Activated T-helper 17 cell treated with anti-CD3 and anti-CD28 coated beads, Interleukin-2, amount 50 U/mL, for 72 hours (primary cell): ENCODE results near the gene ENDOG. TPM values are rescaled to one million over a fixed set of nuclear protein-coding genes. Genes with fewer than 3 reads are reported as not detected.
A peak's percentile ranks its signal among the peaks of the same experiment; 100 is the strongest.
"Not testable (repeated sequence)": the region's sequence is repeated elsewhere in the genome, so short reads cannot be mapped to it uniquely, and the experiment has no call there.

Source experiments
- ATAC-seq: fragments of 150-1000 bp; cut with Tn5 transposase; replicated peaks from 2 replicates; pipeline ENCODE4 v1.10.0; 2021; ENCODE audit warnings: mild to moderate bottlenecking, moderate library complexity
- H3K27ac Mint-ChIP-seq: one replicate; pipeline ENCODE4 v1.8.0; 2022; ENCODE audit warnings: mixed read lengths
- H3K27me3 Mint-ChIP-seq: one replicate; pipeline ENCODE4 v1.8.0; 2022; ENCODE audit warnings: mixed read lengths
- H3K36me3 Mint-ChIP-seq: one replicate; pipeline ENCODE4 v1.8.0; 2022; ENCODE audit warnings: low read depth, mild to moderate bottlenecking, mixed read lengths
- H3K4me1 Mint-ChIP-seq: one replicate; pipeline ENCODE4 v1.8.0; 2022; ENCODE audit warnings: mixed read lengths
- H3K4me3 Mint-ChIP-seq: one replicate; pipeline ENCODE4 v1.8.0; 2022; ENCODE audit warnings: mild to moderate bottlenecking, mixed read lengths
- H3K9me3 Mint-ChIP-seq: one replicate; pipeline ENCODE4 v1.8.0; 2022; ENCODE audit warnings: mixed read lengths
- total RNA-seq, 2 donors: library from RNA; stranded (reverse); gene quantifications; one replicate each; pipeline ENCODE4 v1.2.3, GENCODE V29; 2022

ENDOG gene
- total RNA-seq, 2 donors from 2014 or later = 6.3 to 15.6 TPM

DNA sequence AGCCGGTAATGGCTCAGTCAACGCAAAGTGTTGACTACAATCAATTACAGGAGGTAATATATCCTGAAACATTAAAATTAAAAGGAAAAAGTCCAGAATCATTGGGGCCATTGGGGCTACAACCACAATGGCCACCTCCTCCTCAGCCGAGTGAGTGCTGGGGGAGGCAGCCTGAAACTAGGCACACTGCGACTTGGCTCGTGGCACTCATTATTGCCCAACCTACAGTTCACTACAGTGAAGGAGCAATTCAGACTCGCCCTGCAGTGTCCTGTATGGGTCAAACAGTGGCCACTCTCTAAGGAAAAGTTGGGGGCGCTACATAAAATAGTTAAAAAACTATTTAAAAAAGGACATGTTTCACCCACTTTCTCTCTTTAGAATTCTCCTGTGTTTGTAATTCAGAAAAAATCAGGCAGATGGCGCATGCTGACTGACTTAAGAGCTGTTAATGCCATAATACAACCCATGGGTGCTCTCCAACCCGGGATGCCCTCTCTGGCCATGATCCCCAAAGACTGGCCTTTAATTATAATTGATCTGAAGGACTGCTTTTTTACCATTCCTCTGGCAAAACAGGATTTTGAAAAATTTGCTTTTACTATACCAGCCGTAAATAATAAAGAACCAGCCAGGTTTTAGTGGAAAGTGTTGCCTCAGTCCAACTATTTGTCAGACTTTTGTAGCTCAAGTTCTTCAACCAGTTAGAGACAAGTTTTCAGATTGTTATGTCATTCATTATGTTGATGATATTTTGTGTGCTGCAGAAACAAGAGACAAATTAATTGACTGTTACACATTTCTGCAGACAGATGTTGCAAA is 33.7 kb downstream of the ENDOG start:
- H3K36me3 Mint-ChIP-seq = peaks cover 11% of the 10 kb centered on the region
- H3K9me3 Mint-ChIP-seq, ATAC-seq, H3K27me3 Mint-ChIP-seq, H3K4me3 Mint-ChIP-seq, H3K27ac Mint-ChIP-seq, H3K4me1 Mint-ChIP-seq: not testable (repeated sequence)

DNA sequence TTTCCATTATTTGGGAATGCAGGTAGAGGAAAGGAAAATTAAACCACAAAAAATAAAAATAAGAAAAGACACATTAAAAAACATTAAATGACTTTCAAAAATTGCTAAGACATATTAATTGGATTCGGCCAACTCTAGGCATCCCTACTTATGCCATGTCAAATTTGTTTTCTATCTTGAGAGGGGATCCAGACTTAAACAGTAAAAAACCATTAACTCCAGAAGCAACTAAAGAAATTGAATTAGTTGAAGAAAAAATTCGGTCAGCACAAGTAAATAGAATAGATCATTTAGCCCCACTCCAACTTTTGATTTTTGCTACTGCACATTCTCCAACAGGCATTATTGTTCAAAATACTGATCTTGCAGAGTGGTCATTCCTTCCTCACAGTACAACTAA is 34.3 kb downstream of the ENDOG start:
- peaks cover 11% of the 10 kb centered on the region for H3K36me3 Mint-ChIP-seq
- H3K4me3 Mint-ChIP-seq, H3K27ac Mint-ChIP-seq, ATAC-seq, H3K4me1 Mint-ChIP-seq, H3K9me3 Mint-ChIP-seq, H3K27me3 Mint-ChIP-seq: not testable (repeated sequence)

DNA sequence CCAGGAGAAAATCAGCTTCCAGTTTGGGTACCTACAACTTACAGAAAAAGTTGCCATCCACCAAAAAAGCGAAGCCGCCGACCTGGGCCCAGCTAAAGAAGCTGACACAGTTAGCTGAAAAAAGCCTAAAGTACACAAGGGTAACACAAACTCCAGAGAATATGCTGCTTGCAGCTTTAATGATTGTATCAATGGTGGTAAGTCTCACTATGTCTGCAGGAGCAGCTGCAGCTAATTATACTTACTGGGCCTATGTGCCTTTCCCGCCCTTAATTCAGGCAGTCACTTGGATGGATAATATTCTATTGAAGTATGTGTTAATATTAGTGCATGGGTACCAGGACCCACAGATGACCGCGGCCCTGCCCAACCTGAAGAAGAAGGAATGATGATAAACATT is 36.2 kb downstream of the ENDOG start:
- not testable (repeated sequence) for H3K4me3 Mint-ChIP-seq, H3K27ac Mint-ChIP-seq, H3K4me1 Mint-ChIP-seq, H3K27me3 Mint-ChIP-seq, ATAC-seq, H3K9me3 Mint-ChIP-seq
- H3K36me3 Mint-ChIP-seq = peaks cover 11% of the 10 kb centered on the region

DNA sequence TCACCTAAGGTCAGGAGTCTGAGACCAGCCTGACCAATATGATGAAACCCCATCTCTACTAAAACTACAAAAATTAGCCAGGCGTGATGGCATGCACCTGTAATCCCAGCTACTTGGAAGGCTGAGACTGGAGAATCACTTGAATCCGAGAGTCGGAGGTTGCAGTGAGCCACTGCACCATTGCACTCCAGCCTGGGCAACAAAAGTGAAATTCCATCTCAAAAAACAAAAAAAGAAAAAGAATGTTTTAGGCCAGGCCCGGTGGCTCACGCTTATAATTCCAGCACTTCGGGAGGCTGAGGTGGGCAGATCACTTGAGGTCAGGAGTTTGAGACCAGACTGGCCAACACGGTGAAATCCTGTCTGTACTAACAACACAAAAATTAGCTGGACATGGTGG is 40.2 kb downstream of the ENDOG start:
- ATAC-seq, H3K27me3 Mint-ChIP-seq, H3K9me3 Mint-ChIP-seq, H3K4me1 Mint-ChIP-seq, H3K4me3 Mint-ChIP-seq, H3K36me3 Mint-ChIP-seq, H3K27ac Mint-ChIP-seq: not testable (repeated sequence)

DNA sequence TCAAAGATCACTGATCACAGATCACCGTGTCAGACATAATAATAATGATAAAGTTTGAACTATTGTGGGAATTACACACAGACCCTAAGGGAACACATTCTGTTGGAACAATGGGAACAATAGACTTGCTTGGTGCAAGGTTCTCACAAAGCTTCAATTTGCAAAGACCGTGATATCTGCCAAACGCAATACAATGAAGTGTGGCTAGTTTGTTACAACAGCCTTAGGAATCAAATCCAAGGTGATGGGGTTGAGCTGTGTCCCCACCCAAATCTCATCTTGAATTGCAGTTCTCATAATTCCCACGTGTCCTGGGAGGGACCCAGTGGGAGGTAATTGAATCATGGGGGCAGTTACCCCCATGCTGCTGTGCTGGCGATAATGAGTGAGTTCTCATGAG is 42.6 kb downstream of the ENDOG start:
- Mint-ChIP-seq H3K27ac (no peak overlapping the region), H3K4me1 (no peaks in the 10 kb centered on the region), H3K9me3 (no peaks in the 10 kb centered on the region), H3K36me3 (no peaks in the 10 kb centered on the region), H3K27me3 (no peaks in the 10 kb centered on the region), H3K4me3 (no peak overlapping the region)
- ATAC-seq = no peak

DNA sequence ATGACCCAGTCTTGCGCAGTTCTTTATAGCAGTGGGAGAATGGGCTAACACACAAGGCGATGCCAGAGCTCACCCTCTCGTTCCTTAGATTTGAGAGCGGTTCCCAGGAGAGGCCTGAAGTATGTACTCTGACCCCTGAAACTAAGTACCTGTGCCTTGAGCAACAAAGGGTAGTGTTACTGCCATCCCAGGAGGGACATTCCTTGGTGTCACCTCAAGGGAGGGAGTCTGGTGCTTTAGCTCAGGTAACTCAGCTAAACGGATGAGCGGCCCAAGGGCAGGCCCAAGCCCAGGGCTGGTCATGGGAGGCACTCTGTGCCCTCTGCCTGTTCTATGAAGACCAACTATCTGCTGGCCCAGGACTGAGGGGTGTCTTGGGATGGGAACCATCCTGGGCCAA is 43.2 kb downstream of the ENDOG start:
- H3K36me3 Mint-ChIP-seq = no peaks in the 10 kb centered on the region
- no peak overlapping the region for H3K4me3 Mint-ChIP-seq
- no peaks in the 10 kb centered on the region for H3K27me3 Mint-ChIP-seq
- H3K27ac Mint-ChIP-seq = no peak overlapping the region
- no peaks in the 10 kb centered on the region for H3K4me1 Mint-ChIP-seq
- no peaks in the 10 kb centered on the region for H3K9me3 Mint-ChIP-seq
- no peak for ATAC-seq

DNA sequence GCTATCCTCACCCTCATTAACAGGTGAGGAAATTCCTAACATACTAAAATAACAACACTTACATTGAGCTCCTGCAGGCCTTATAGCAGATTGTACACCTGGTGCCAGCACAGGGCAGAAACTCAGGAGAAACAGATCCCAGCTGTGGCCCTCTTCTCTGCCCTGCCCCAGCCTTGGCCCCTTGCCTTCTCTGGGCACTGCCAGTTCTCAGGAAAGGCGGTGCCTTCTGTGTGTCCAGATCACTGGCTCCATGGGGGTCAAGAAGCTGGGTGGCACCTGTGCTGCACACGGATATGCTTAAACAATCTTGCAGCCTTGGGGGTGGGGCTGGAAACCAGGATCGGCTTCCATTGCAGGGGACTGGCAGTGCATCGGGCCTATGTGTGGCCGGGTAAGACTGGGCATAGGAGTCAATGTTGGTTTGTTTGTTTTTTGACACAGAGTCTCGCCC is 44.1 kb downstream of the ENDOG start:
- H3K27me3 Mint-ChIP-seq = no peaks in the 10 kb centered on the region
- ATAC-seq = no peak
- peak overlapping the region; percentile 50 for H3K27ac Mint-ChIP-seq
- no peaks in the 10 kb centered on the region for H3K4me1 Mint-ChIP-seq
- no peaks in the 10 kb centered on the region for H3K36me3 Mint-ChIP-seq
- H3K4me3 Mint-ChIP-seq = no peak overlapping the region
- no peaks in the 10 kb centered on the region for H3K9me3 Mint-ChIP-seq

DNA sequence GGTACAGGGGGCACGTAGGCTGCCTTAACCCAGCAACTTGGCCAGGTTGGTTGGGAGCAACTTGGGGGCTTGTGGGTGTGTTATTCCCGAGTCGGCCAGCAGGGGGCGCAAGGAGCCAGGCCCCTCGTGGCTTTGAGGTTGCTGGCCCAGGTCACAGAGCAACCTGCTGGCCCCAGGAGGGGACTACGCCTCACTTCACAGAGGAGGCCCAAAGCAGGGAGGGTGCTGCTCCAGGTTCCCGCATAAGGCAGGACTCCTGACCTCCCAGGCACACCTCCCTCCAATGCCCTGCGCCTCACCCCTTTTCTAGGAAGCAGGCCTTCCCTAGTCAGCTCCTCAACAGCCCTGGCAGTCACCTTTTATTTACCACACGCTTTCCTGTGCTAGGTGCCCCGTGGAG is 45.3 kb downstream of the ENDOG start:
- Mint-ChIP-seq H3K9me3 (no peaks in the 10 kb centered on the region), H3K4me3 (no peak overlapping the region), H3K27ac (peak overlapping the region; percentile 20), H3K4me1 (no peaks in the 10 kb centered on the region), H3K27me3 (no peaks in the 10 kb centered on the region), H3K36me3 (no peaks in the 10 kb centered on the region)
- peak; percentile 94 for ATAC-seq

DNA sequence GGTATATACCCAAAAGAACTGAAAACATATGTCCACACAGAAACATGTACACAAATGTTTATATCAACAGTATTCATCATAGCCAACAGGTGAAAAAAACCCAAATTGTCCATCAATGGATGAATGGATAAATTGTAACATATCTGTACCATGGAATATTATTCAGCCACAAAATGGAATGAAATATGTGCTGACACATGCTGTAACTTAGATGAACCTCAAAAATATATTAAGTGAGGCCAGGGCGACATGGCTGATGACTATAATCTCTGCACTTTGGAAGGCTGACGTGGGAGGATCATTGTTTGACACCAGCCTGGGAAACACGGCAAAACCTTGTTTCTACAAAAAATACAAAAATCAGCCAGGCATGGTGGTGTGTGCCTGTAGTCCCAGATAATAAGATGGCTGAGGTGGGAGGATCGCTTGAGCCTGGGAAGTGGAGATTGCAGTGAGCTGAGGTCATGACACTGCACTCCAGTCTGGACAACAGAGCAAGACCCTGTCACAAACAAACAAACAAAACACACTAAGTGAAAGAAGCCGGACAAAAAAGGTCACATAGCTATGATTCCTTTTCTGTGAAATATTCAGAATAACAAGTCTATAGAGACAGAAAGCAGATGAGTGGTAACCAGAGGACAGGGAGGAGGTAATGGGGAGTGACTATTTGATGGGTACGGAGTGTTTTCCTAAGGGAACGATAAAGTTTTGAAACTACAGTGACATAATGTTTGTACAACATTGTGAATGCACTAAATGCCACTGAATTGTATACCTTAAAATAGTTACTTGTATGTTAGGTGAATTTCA is 52.0 kb downstream of the ENDOG start:
- Mint-ChIP-seq H3K4me3 (no peak overlapping the region), H3K27me3 (no peaks in the 10 kb centered on the region), H3K27ac (no peak overlapping the region), H3K36me3 (peaks cover 25% of the 10 kb centered on the region), H3K4me1 (no peaks in the 10 kb centered on the region), H3K9me3 (no peaks in the 10 kb centered on the region)
- no peak for ATAC-seq

DNA sequence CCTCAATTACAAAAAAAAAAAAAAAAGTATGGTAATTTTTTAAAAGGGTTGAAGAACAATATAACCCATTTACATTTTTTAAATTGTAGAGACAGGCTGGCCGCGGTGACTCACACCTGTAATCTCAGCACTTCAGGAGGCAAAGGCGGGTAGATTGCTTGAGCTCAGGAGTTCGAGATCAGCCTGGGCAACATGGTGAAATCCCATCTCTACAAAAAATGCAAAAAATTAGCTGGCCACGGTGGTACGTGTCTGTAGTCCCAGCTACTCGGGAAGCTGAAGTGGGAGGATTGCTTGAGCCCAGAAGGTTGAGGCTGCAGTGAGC is 52.6 kb downstream of the ENDOG start:
- H3K36me3 Mint-ChIP-seq = peaks cover 25% of the 10 kb centered on the region
- not testable (repeated sequence) for H3K9me3 Mint-ChIP-seq, ATAC-seq, H3K4me3 Mint-ChIP-seq, H3K4me1 Mint-ChIP-seq, H3K27me3 Mint-ChIP-seq, H3K27ac Mint-ChIP-seq

Other genes starting within 250 kb of the ENDOG start
- 10 to 100 TPM; 29.4 to 39.8 TPM for gene DYNC2I2, start 161.7 kb upstream of the ENDOG start, total RNA-seq
- 100 to 1,000 TPM; 301 to 598 TPM for gene SET, start 129.3 kb upstream of the ENDOG start, total RNA-seq
- gene PKN3, start 116.0 kb upstream of the ENDOG start, total RNA-seq = 1 to 10 TPM; 4.1 to 9.1 TPM
- gene ZDHHC12, start 94.4 kb upstream of the ENDOG start, total RNA-seq = 10 to 100 TPM; 44.8 to 60.9 TPM
- gene ZER1, start 46.6 kb upstream of the ENDOG start, total RNA-seq = 10 to 100 TPM; 16.0 to 28.5 TPM
- 10 to 100 TPM; 18.7 to 24.2 TPM for gene TBC1D13, start 31.2 kb upstream of the ENDOG start, total RNA-seq
- gene SPOUT1, start 11.3 kb downstream of the ENDOG start, total RNA-seq = 10 to 100 TPM; 51.4 to 80.8 TPM
- gene KYAT1, start 63.5 kb downstream of the ENDOG start, total RNA-seq = 10 to 100 TPM; 20.1 to 29.6 TPM
- gene LRRC8A, start 63.6 kb downstream of the ENDOG start, total RNA-seq = 10 to 100 TPM; 19.3 to 24.5 TPM
- gene PHYHD1, start 102.5 kb downstream of the ENDOG start, total RNA-seq = under 1 TPM in 1 of 2 donors, not detected in 1; 0.77 TPM
- gene DOLK, start 129.1 kb downstream of the ENDOG start, total RNA-seq = 1 to 10 TPM; 5.3 to 8.5 TPM
- 100 to 1,000 TPM; 110 to 115 TPM for gene NUP188, start 129.2 kb downstream of the ENDOG start, total RNA-seq
- gene SH3GLB2, start 209.8 kb downstream of the ENDOG start, total RNA-seq = 10 to 100 TPM; 57.7 to 76.0 TPM
- gene MIGA2, start 218.1 kb downstream of the ENDOG start, total RNA-seq = 10 to 100 TPM; 23.8 to 35.0 TPM